IMR-90 (cell line): ENCODE measurements around the gene KRTAP13-4. TPM values are rescaled to one million over a fixed set of nuclear protein-coding genes. Genes with fewer than 3 reads are reported as not detected.

Experiments
- ATAC-seq: fragments of 200-7000 bp; cut with Tn5 transposase; 2 replicates; pipeline ENCODE4 v1.9.1; 2020; ENCODE audit warnings: low read depth, mild to moderate bottlenecking, moderate library complexity
- BruUV-seq: library from RNA; stranded (reverse); fragments of 400-500 nt; replicated peaks from 2 replicates; lab custom pipeline; 2021; lab: Mats Ljungman, UMichigan
- CTCF ChIA-PET: fragments of 300-600 bp; formaldehyde crosslinking; extraction: SDS; loops from one replicate; lab custom pipeline; 2021; ENCODE audit warnings: antibody characterized with exemption; lab: Yijun Ruan, JAX
- POLR2A ChIA-PET: fragments of 300-600 bp; sonication (Branson Sonifier 250); formaldehyde crosslinking; loops from one replicate; lab custom pipeline; 2022; ENCODE audit warnings: antibody characterized with exemption; ENCODE audit not compliant: unreplicated experiment; lab: Charles Lee
- DNase-seq: peaks from one replicate; pipeline ENCODE4 v3.0.0; 2013
- H2AFZ ChIP-seq: replicated peaks from 2 replicates; pipeline ENCODE3; 2013; ENCODE audit warnings: low read length, mild to moderate bottlenecking; ENCODE audit not compliant: poor library complexity
- H2AK5ac ChIP-seq: 2 replicates; pipeline ENCODE4 v1.6.1; 2013; ENCODE audit warnings: low read depth, low read length, inconsistent platforms
- H2AK9ac ChIP-seq: replicated peaks from 2 replicates; pipeline ENCODE3; 2013; ENCODE audit warnings: mild to moderate bottlenecking, low read depth, low read length, moderate library complexity; ENCODE audit not compliant: poor library complexity
- H2BK120ac ChIP-seq: 2 replicates; pipeline ENCODE4 v1.6.1; 2013; ENCODE audit warnings: low read depth, low read length, inconsistent platforms
- H2BK15ac ChIP-seq: 3 replicates; pipeline ENCODE4 v1.6.1; 2013; ENCODE audit warnings: low read depth, low read length, inconsistent platforms
- H2BK20ac ChIP-seq: 2 replicates; pipeline ENCODE4 v1.6.1; 2013; ENCODE audit warnings: low read depth, mild to moderate bottlenecking, inconsistent platforms, low read length, moderate library complexity
- H2BK5ac ChIP-seq: 2 replicates; pipeline ENCODE4 v1.6.1; 2013; ENCODE audit warnings: mild to moderate bottlenecking, low read depth, low read length, inconsistent platforms; ENCODE audit not compliant: poor library complexity, severe bottlenecking
- H3K14ac ChIP-seq: replicated peaks from 2 replicates; pipeline ENCODE4 v1.6.1; 2013; ENCODE audit warnings: low read depth, low read length, inconsistent platforms
- H3K18ac ChIP-seq: 2 replicates; pipeline ENCODE4 v1.6.1; 2013; ENCODE audit warnings: low read depth, low read length, control low read depth
- H3K23ac ChIP-seq: 2 replicates; pipeline ENCODE4 v1.6.1; 2013; ENCODE audit warnings: low read depth, low read length, inconsistent platforms
- H3K27ac ChIP-seq: 2 replicates; pipeline ENCODE4 v1.5.1; 2013; ENCODE audit warnings: mild to moderate bottlenecking, control low read depth, low read length; ENCODE audit not compliant: insufficient read depth
- H3K27me3 ChIP-seq: 2 replicates; pipeline ENCODE4 v1.6.1; 2013; ENCODE audit warnings: low read length; ENCODE audit not compliant: control insufficient read depth, insufficient read depth
- H3K36me3 ChIP-seq: 2 replicates; pipeline ENCODE4 v1.6.1; 2013; ENCODE audit warnings: low read length, mixed read lengths; ENCODE audit not compliant: control insufficient read depth, insufficient read depth
- H3K4ac ChIP-seq: 2 replicates; pipeline ENCODE4 v1.6.1; 2013; ENCODE audit warnings: low read depth, low read length, inconsistent platforms
- H3K4me1 ChIP-seq: 2 replicates; pipeline ENCODE4 v1.6.1; 2013; ENCODE audit warnings: low read length, mixed read lengths; ENCODE audit not compliant: control insufficient read depth, insufficient read depth
- H3K4me2 ChIP-seq: 2 replicates; pipeline ENCODE4 v1.6.1; 2013; ENCODE audit warnings: low read depth, mild to moderate bottlenecking, control low read depth, low read length, moderate library complexity
- H3K4me3 ChIP-seq: 2 replicates; pipeline ENCODE4 v1.5.1; 2013; ENCODE audit warnings: low read depth, mild to moderate bottlenecking, control low read depth, low read length, moderate library complexity; ENCODE audit not compliant: insufficient read depth
- H3K56ac ChIP-seq: 2 replicates; pipeline ENCODE4 v1.6.1; 2013; ENCODE audit warnings: low read length, inconsistent platforms; ENCODE audit not compliant: insufficient read depth; ENCODE audit errors: extremely low read depth
- H3K79me1 ChIP-seq, 2 experiments: 2 replicates each; pipeline ENCODE4 v1.6.1; 2013; ENCODE audit warnings: low read length in 2 of 2, inconsistent platforms in 1 of 2, low read depth in 1 of 2
- H3K9ac ChIP-seq: 2 replicates; pipeline ENCODE4 v1.6.1; 2013; ENCODE audit warnings: low read depth, low read length, control low read depth
- H3K9me1 ChIP-seq: 2 replicates; pipeline ENCODE4 v1.6.1; 2013; ENCODE audit warnings: low read length, inconsistent platforms; ENCODE audit not compliant: insufficient read depth
- H3K9me3 ChIP-seq: 2 replicates; pipeline ENCODE4 v1.6.1; 2013; ENCODE audit warnings: low read length; ENCODE audit not compliant: control insufficient read depth, insufficient read depth
- H4K20me1 ChIP-seq: 2 replicates; pipeline ENCODE4 v1.6.1; 2013; ENCODE audit warnings: low read length, inconsistent platforms; ENCODE audit not compliant: insufficient read depth
- H4K5ac ChIP-seq: 2 replicates; pipeline ENCODE4 v1.6.1; 2013; ENCODE audit warnings: mild to moderate bottlenecking, low read depth, low read length, control low read depth
- H4K8ac ChIP-seq, 2 experiments: 2 replicates each; pipeline ENCODE4 v1.6.1; 2013; ENCODE audit warnings: low read depth in 2 of 2, low read length in 2 of 2, control low read depth in 1 of 2, inconsistent platforms in 1 of 2
- H4K91ac ChIP-seq: 2 replicates; pipeline ENCODE4 v1.6.1; 2013; ENCODE audit warnings: low read depth, low read length, inconsistent platforms; ENCODE audit not compliant: insufficient read depth
- BHLHE40 ChIP-seq: fragments of 150-350 bp; IDR thresholded peaks from 2 replicates; pipeline ENCODE4 v1.6.1; 2016; ENCODE audit warnings: mild to moderate bottlenecking, low read depth, low read length
- CEBPB ChIP-seq: IDR thresholded peaks from 2 replicates; pipeline ENCODE4 v1.6.1; 2012; ENCODE audit warnings: low read depth, low read length, improper control_type of control experiment
- CHD1 ChIP-seq: IDR thresholded peaks from 2 replicates; pipeline ENCODE4 v1.6.1; 2012; ENCODE audit warnings: low read depth, low read length, improper control_type of control experiment
- CTCF ChIP-seq: conservative IDR thresholded peaks from 2 replicates; pipeline ENCODE4 v1.5.1; 2012; ENCODE audit warnings: mild to moderate bottlenecking, low read depth, low read length, improper control_type of control experiment
- ELK1 ChIP-seq: fragments of 150-350 bp; IDR thresholded peaks from 2 replicates; pipeline ENCODE4 v1.6.1; 2016; ENCODE audit warnings: low read depth, mild to moderate bottlenecking, low read length, moderate library complexity, borderline replicate concordance
- FOS ChIP-seq: fragments of 150-350 bp; IDR thresholded peaks from 2 replicates; pipeline ENCODE4 v1.6.1; 2016; ENCODE audit warnings: low read depth, low read length
- MAFK ChIP-seq: IDR thresholded peaks from 2 replicates; pipeline ENCODE4 v1.6.1; 2012; ENCODE audit warnings: low read depth, low read length, improper control_type of control experiment
- MAZ ChIP-seq: IDR thresholded peaks from 2 replicates; pipeline ENCODE4 v1.6.1; 2012; ENCODE audit warnings: low read depth, mild to moderate bottlenecking, low read length, improper control_type of control experiment, moderate library complexity, borderline replicate concordance
- MXI1 ChIP-seq: IDR thresholded peaks from 2 replicates; pipeline ENCODE4 v1.6.1; 2012; ENCODE audit warnings: low read depth, mild to moderate bottlenecking, low read length, moderate library complexity, borderline replicate concordance
- NFE2L2 ChIP-seq: fragments of 150-350 bp; IDR thresholded peaks from 2 replicates; pipeline ENCODE4 v1.6.1; 2016; ENCODE audit warnings: low read depth, mild to moderate bottlenecking, low read length
- POLR2A ChIP-seq: IDR thresholded peaks from 2 replicates; pipeline ENCODE4 v1.6.1; 2012; ENCODE audit warnings: mild to moderate bottlenecking, low read depth, low read length
- RAD21 ChIP-seq: IDR thresholded peaks from 2 replicates; pipeline ENCODE4 v1.6.1; 2012; ENCODE audit warnings: low read length, improper control_type of control experiment
- RCOR1 ChIP-seq: IDR thresholded peaks from 2 replicates; pipeline ENCODE4 v1.6.1; 2012; ENCODE audit warnings: mild to moderate bottlenecking, low read length, improper control_type of control experiment; ENCODE audit not compliant: insufficient replicate concordance
- RFX5 ChIP-seq: IDR thresholded peaks from 2 replicates; pipeline ENCODE4 v1.8.0; 2012; ENCODE audit warnings: low read depth, mild to moderate bottlenecking, low read length, moderate library complexity
- SMC3 ChIP-seq: fragments of 150-350 bp; IDR thresholded peaks from 2 replicates; pipeline ENCODE4 v1.6.1; 2016; ENCODE audit warnings: low read depth, mild to moderate bottlenecking, antibody characterized with exemption, low read length, moderate library complexity
- USF2 ChIP-seq: fragments of 150-350 bp; IDR thresholded peaks from 2 replicates; pipeline ENCODE4 v1.6.1; 2017; ENCODE audit warnings: mild to moderate bottlenecking, antibody characterized with exemption, low read length, low read depth
- WGBS, 2 experiments: methylation state at CpG; one replicate each; pipeline versions ENCODE4 v1.1.5 to v1.1.7; 2013; ENCODE audit warnings: missing lambda C conversion rate in 2 of 2; ENCODE audit not compliant: insufficient read length in 1 of 2; ENCODE audit errors: extremely low coverage in 2 of 2; 5-methylcytosine and 5-hydroxymethylcytosine counted together
- dilution Hi-C: fragments of 300-500 bp; cut with HindIII; formaldehyde crosslinking; loops from one replicate; pipeline ENCODE4 v1.14.3; 2018; ENCODE audit warnings: low sequenced_read_pairs; ENCODE audit not compliant: unreplicated experiment
- in situ Hi-C: fragments of 300-500 bp; cut with MboI; formaldehyde crosslinking; loops from 3 replicates; pipeline ENCODE4 v1.14.3; 2019; ENCODE audit warnings: low sequenced_read_pairs, inconsistent platforms, mixed read lengths
- intact Hi-C: fragments of 100-400 bp; cut with micrococcal nuclease; formaldehyde crosslinking; loops from 2 replicates; pipeline ENCODE4 v1.10.0; 2022
- polyA plus RNA-seq, 3 experiments: library from polyadenylated mRNA; depleted of rRNA; stranded (reverse); fragments of >200 nt; gene quantifications; 2 replicates each; pipeline ENCODE4 v1.2.3, GENCODE V29; 2012; ENCODE audit warnings: low replicate concordance in 1 of 3
- total RNA-seq: library from RNA; depleted of rRNA; stranded (reverse); fragments of >200 nt; gene quantifications from 2 replicates; pipeline ENCODE4 v1.2.3, GENCODE V29; 2012

KRTAP13-4 gene
- total and polyA plus RNA-seq, 2 of the 4 experiments (the other 2 are of a cell fraction), result not detected

- H2BK15ac ChIP-seq, result no peak overlapping the region
- no peak overlapping the region for H2BK20ac ChIP-seq
- ATAC-seq (no peak), DNase-seq (no peak)
- H3K23ac ChIP-seq, result no peak overlapping the region
- no peak overlapping the region for H3K14ac ChIP-seq
- H3K9ac ChIP-seq, result no peak overlapping the region
- intact Hi-C loops, result no loop called here
- TF ChIP-seq MXI1 (no peak), POLR2A (no peak), FOS (no peak), CEBPB (no peak), NFE2L2 (no peak), BHLHE40 (no peak), RFX5 (no peak), CHD1 (no peak), ELK1 (no peak), RCOR1 (no peak), USF2 (no peak), RAD21 (no peak), MAFK (no peak), MAZ (no peak), SMC3 (no peak), CTCF (no peak)
- H4K5ac ChIP-seq, result no peak overlapping the region
- BruUV-seq, result no TSS peak
- no CpG with 5 or more reads among the region's 3 CpGs for WGBS, 2 experiments
- H3K4me1 ChIP-seq, result no peaks in the 10 kb centered on the region
- H3K4me2 ChIP-seq, result no peak overlapping the region
- H3K4ac ChIP-seq, result no peak overlapping the region
- in situ Hi-C loops, result no loop called here
- no peak overlapping the region for H3K4me3 ChIP-seq
- H3K56ac ChIP-seq, result no peak overlapping the region
- no peaks in the 10 kb centered on the region for H3K9me1 ChIP-seq
- H2BK120ac ChIP-seq, result no peak overlapping the region
- no peak overlapping the region for H2BK5ac ChIP-seq
- H3K27me3 ChIP-seq, result no peaks in the 10 kb centered on the region
- no peaks in the 10 kb centered on the region for H4K20me1 ChIP-seq
- H4K8ac ChIP-seq, result no peak overlapping the region
- CTCF ChIA-PET, result no interaction called here
- H4K91ac ChIP-seq, result no peak overlapping the region
- no peak overlapping the region for H3K18ac ChIP-seq
- no peak overlapping the region for H2AK9ac ChIP-seq
- no peaks in the 10 kb centered on the region for H3K36me3 ChIP-seq
- H2AFZ ChIP-seq, result no peak overlapping the region
- H3K79me1 ChIP-seq, result no peaks in the 10 kb centered on the region
- H3K9me3 ChIP-seq, result peaks cover 8% of the 10 kb centered on the region; the same call in 1 of the 2 replicates
- H2AK5ac ChIP-seq, result no peak overlapping the region
- dilution Hi-C loops, result no loop called here
- no peak overlapping the region for H3K27ac ChIP-seq
- POLR2A ChIA-PET, result no interaction called here
Observed at GRCh38 chr21:30448514-30448913, 18.5 kb downstream of the KRTAP13-4 start.
